K562 (cell line): ENCODE results near the gene RDM1.

ENCODE experiments used
- BACH1 ChIP-seq: fragments of 200-800 bp; sonication (Bioruptor generic); IDR thresholded peaks from 2 replicates; pipeline ENCODE4 v1.6.1; 2016; ENCODE audit warnings: missing genetic modification characterization, missing compliant biosample characterization
- E2F6 ChIP-seq, 2 experiments: IDR thresholded peaks; 2 replicates each; pipeline ENCODE4 v1.6.1; 2011; ENCODE audit warnings: borderline replicate concordance in 1 of 2, control low read depth in 1 of 2, low read depth in 1 of 2, low read length in 1 of 2, mild to moderate bottlenecking in 1 of 2, mixed read lengths in 1 of 2, moderate library complexity in 1 of 2; ENCODE audit not compliant: insufficient read depth in 1 of 2, insufficient read length in 1 of 2, poor library complexity in 1 of 2, severe bottlenecking in 1 of 2; ENCODE audit errors: extremely low read depth in 1 of 2
- EP300 ChIP-seq: IDR thresholded peaks from 2 replicates; pipeline ENCODE4 v1.6.1; 2012; ENCODE audit warnings: low read length, improper control_type of control experiment
- GABPA ChIP-seq: fragments of 200-800 bp; sonication (Bioruptor generic); conservative IDR thresholded peaks from 2 replicates; pipeline ENCODE4 v1.6.1; 2016; ENCODE audit warnings: low read depth, missing genetic modification characterization, missing compliant biosample characterization
- GATA2 ChIP-seq: sonication (generic); formaldehyde crosslinking; IDR thresholded peaks from 2 replicates; pipeline ENCODE4 v1.4.0; 2020; ENCODE audit warnings: mild to moderate bottlenecking, missing genetic modification reagents
- MBD2 ChIP-seq: sonication (generic); IDR thresholded peaks from 2 replicates; pipeline ENCODE4 v1.6.1; 2016; ENCODE audit warnings: low read depth, borderline replicate concordance
- TCF7L2 ChIP-seq: fragments of 150-350 bp; IDR thresholded peaks from 2 replicates; pipeline ENCODE4 v1.6.1; 2016; ENCODE audit warnings: low read depth, mild to moderate bottlenecking, low read length, moderate library complexity
- ZBTB11 ChIP-seq, 3 experiments: fragments of 200-800 bp in 1 of 3; fragments of 250-450 bp in 1 of 3; fragments of 450-650 bp in 1 of 3; sonication (Bioruptor Pico) in 1 of 3; sonication (Bioruptor generic) in 1 of 3; formaldehyde crosslinking in 1 of 3; IDR thresholded peaks; 2 replicates each; pipeline versions ENCODE4 v1.6.1 to v1.8.0; 2016 to 2022; ENCODE audit warnings: mild to moderate bottlenecking in 2 of 3, missing genetic modification characterization in 2 of 3, missing compliant biosample characterization in 1 of 3, moderate library complexity in 1 of 3
- ZNF24 ChIP-seq: fragments of 450-650 bp; IDR thresholded peaks from 2 replicates; pipeline ENCODE4 v1.6.1; 2016
- ZNF512 ChIP-seq: IDR thresholded peaks from 2 replicates; pipeline ENCODE4 v1.6.1; 2016; ENCODE audit warnings: missing genetic modification characterization, missing compliant biosample characterization

- no peak for TF ChIP-seq ZNF512
- no peak for TF ChIP-seq GABPA (tag)
- no peak for TF ChIP-seq BACH1 (tag)
- TF ChIP-seq TCF7L2, result no peak
- no peak for TF ChIP-seq ZBTB11 (CRISPR knock-in tag; IDR thresholded peaks at IDR 0.05)
- no peak for TF ChIP-seq E2F6 (IDR thresholded peaks at IDR 0.05; ENCODE audit: borderline replicate concordance in 1 of 2, extremely low read depth in 1 of 2, insufficient read depth in 1 of 2, insufficient read length in 1 of 2, low read depth in 1 of 2, low read length in 1 of 2, poor library complexity in 1 of 2, severe bottlenecking in 1 of 2)
- TF ChIP-seq GATA2 (CRISPR knock-in tag), result no peak
- no peak for TF ChIP-seq EP300
- TF ChIP-seq ZNF24, result no peak
- TF ChIP-seq MBD2, result no peak
Measured at GRCh38 chr17:35909408-35909807, 21.2 kb downstream of the RDM1 start.
